ENCODE measurements around the gene CCNG2.

- TF ChIP-seq CTCF (IDR thresholded peaks at IDR 0.05; ENCODE audit: insufficient read depth, low read length, poor library complexity, severe bottlenecking) (no peak), EZH2phosphoT487 (conservative IDR thresholded peaks at IDR 0.05; ENCODE audit: low read length) (no peak)
These were observed 10.2 kb downstream of the CCNG2 start for GRCh38 chr4:77167173-77167572.
